Measurements from ENCODE around the gene CELF2.

DNA sequence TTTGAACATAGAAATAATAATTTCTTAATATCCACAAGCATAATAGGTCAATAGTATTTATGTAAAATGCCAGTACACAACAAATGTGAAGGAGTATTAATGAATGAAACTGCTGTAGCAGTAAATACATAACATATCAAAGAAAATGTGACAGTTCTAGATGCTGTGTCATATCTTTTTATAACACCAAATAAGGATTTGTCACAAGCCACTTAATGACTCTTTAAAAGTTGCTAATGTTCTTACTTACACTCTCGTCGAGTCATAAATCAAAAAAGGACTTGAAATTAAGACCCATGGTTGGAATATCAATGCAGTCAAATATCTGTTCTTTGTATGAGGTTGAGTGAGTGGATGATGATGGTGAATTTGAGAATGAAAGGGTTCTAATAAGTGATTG, 96.6 kb downstream of the CELF2 start:
- TF ChIP-seq, protein P1, sequence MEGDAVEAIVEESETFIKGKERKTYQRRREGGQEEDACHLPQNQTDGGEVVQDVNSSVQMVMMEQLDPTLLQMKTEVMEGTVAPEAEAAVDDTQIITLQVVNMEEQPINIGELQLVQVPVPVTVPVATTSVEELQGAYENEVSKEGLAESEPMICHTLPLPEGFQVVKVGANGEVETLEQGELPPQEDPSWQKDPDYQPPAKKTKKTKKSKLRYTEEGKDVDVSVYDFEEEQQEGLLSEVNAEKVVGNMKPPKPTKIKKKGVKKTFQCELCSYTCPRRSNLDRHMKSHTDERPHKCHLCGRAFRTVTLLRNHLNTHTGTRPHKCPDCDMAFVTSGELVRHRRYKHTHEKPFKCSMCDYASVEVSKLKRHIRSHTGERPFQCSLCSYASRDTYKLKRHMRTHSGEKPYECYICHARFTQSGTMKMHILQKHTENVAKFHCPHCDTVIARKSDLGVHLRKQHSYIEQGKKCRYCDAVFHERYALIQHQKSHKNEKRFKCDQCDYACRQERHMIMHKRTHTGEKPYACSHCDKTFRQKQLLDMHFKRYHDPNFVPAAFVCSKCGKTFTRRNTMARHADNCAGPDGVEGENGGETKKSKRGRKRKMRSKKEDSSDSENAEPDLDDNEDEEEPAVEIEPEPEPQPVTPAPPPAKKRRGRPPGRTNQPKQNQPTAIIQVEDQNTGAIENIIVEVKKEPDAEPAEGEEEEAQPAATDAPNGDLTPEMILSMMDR (conservative IDR thresholded peaks at IDR 0.05; ENCODE audit: low read depth, low read length): no peak
- no peak for TF ChIP-seq EZH2 (IDR thresholded peaks at IDR 0.05; ENCODE audit: borderline replicate concordance, low read depth, low read length, poor library complexity, severe bottlenecking)
